Measurements from ENCODE around the gene KRT31. TPM values are rescaled to one million over a fixed set of nuclear protein-coding genes. Genes with fewer than 3 reads are reported as not detected.
A peak's percentile ranks its signal among the peaks of the same experiment; 100 is the strongest.

Gene KRT31
- total and polyA plus RNA-seq, 3 donors from 2014 or later = 0.53 to 0.74 TPM; not detected in 1

DNA sequence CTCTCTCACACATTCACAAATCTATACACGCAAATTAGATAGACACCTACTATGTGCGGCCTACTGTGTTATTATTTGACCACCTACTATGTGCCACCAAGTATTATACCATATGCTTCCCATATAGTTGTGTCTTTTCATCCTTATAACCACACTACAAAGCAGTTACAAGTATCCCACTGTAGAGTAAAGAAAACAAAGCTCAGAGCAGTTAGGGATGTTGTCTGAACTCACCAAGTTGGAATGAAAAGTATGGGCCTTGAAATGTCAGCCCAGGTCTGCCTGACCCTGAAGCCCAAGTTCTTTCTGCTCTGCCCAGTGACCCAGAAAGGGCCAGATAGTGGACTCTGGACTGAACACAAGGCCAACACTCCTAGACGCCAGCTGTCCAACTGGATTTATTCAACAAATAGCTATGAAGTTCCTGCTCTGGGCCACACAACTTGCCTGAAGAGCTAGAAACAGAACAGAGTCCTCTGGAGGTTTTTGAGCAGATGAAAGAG lies 18.5 kb upstream of the KRT31 start:
- peak; percentile 83 for DNase-seq
- Histone ChIP-seq H3K4me1 (peaks cover 34% of the 10 kb centered on the region), H3K36me3 (ENCODE audit: low read depth, missing control alignments) (no peaks in the 10 kb centered on the region), H3K4me3 (no peak overlapping the region), H3K27ac (peak overlapping the region in 1 of 2 donors; percentile 48), H3K9me3 (no peaks in the 10 kb centered on the region), H3K27me3 (no peaks in the 10 kb centered on the region)
- intact Hi-C loops (cut with DNase I; ENCODE audit: low total_unique reads) = no loop called here
- no peak for TF ChIP-seq POLR2A (IDR thresholded peaks at IDR 0.05)
- TF ChIP-seq, protein P1, sequence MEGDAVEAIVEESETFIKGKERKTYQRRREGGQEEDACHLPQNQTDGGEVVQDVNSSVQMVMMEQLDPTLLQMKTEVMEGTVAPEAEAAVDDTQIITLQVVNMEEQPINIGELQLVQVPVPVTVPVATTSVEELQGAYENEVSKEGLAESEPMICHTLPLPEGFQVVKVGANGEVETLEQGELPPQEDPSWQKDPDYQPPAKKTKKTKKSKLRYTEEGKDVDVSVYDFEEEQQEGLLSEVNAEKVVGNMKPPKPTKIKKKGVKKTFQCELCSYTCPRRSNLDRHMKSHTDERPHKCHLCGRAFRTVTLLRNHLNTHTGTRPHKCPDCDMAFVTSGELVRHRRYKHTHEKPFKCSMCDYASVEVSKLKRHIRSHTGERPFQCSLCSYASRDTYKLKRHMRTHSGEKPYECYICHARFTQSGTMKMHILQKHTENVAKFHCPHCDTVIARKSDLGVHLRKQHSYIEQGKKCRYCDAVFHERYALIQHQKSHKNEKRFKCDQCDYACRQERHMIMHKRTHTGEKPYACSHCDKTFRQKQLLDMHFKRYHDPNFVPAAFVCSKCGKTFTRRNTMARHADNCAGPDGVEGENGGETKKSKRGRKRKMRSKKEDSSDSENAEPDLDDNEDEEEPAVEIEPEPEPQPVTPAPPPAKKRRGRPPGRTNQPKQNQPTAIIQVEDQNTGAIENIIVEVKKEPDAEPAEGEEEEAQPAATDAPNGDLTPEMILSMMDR (IDR thresholded peaks at IDR 0.05) = peak in 1 of 3 experiments; percentile 1
- 58 to 63% methylated on average over 3 of the region's 3 CpGs for WGBS, 2 donors

- peak overlapping the region in 1 of 2 donors; percentile 48 for H3K27ac ChIP-seq
- DNase-seq = no peak
- 60% methylated on average over 4 of the region's 4 CpGs for WGBS, 2 donors
Observed at GRCh38 chr17:41415411-41415810, 18.0 kb upstream of the KRT31 start.

GRCh38 chr17:41413982-41414381 lies 16.6 kb upstream of the KRT31 start:
- H3K27me3 ChIP-seq = no peaks in the 10 kb centered on the region
- peaks cover 24% of the 10 kb centered on the region for H3K4me1 ChIP-seq
- TF ChIP-seq, protein P1 (IDR thresholded peaks at IDR 0.05) = no peak
- TF ChIP-seq POLR2A (IDR thresholded peaks at IDR 0.05) = no peak
- no peaks in the 10 kb centered on the region for H3K9me3 ChIP-seq
- H3K36me3 ChIP-seq (ENCODE audit: low read depth, missing control alignments) = no peaks in the 10 kb centered on the region
- intact Hi-C loops (cut with DNase I; ENCODE audit: low total_unique reads) = no loop called here
- DNase-seq = no peak
- no peak overlapping the region for H3K4me3 ChIP-seq
- 60 to 79% methylated on average over 1 to 2 of the region's 2 CpGs for WGBS, 2 donors
- H3K27ac ChIP-seq = no peak overlapping the region

More at GRCh38 chr17:41415411-41415810, 18.0 kb upstream of the KRT31 start:
- TF ChIP-seq, protein P1 (IDR thresholded peaks at IDR 0.05) = no peak
- no peak for TF ChIP-seq POLR2A (IDR thresholded peaks at IDR 0.05)
- Histone ChIP-seq H3K9me3 (no peaks in the 10 kb centered on the region), H3K36me3 (ENCODE audit: low read depth, missing control alignments) (no peaks in the 10 kb centered on the region), H3K27me3 (no peaks in the 10 kb centered on the region), H3K4me3 (no peak overlapping the region), H3K4me1 (peaks cover 30% of the 10 kb centered on the region)
- intact Hi-C loops (cut with DNase I; ENCODE audit: low total_unique reads) = no loop called here

DNA sequence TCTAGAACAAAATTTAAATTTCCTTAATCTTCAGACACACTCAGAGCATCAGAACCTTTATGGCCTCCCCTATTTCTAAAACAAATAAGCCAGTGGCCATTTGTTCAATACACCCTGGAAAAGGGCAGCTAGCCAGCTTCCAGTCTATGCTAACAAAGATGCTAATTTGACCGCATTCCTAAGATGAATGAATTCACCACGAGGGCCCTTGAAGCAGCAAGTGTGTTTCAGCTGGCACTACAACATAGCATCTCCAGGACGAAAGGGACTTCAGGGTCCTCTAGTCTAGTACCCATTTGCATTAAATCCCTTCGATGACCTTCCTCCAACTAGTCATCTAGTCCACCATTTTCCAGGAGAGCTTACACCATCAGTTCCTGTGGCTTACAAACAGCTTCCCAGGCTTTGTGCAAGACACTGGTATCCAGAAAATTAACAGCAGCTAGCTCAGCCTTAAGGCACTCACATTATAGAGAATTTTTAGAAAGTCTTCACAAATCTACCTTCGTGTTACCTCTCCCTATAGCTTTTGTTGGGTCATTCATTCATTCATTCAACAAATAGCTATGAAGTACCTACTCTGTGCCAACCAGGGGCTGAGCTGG lies 16.0 kb upstream of the KRT31 start:
- no peaks in the 10 kb centered on the region for H3K36me3 ChIP-seq (ENCODE audit: low read depth, missing control alignments)
- no peaks in the 10 kb centered on the region for H3K9me3 ChIP-seq
- TF ChIP-seq, protein P1 (IDR thresholded peaks at IDR 0.05) = no peak
- TF ChIP-seq POLR2A (IDR thresholded peaks at IDR 0.05) = no peak
- no peak overlapping the region for H3K4me3 ChIP-seq
- peaks cover 24% of the 10 kb centered on the region for H3K4me1 ChIP-seq
- H3K27ac ChIP-seq = no peak overlapping the region
- H3K27me3 ChIP-seq = no peaks in the 10 kb centered on the region
- WGBS, 2 donors = 76 to 81% methylated on average over 5 of the region's 5 CpGs
- intact Hi-C loops (cut with DNase I; ENCODE audit: low total_unique reads) = no loop called here
- DNase-seq = no peak
